Progenitor cell of endocrine pancreas (in vitro differentiated cells): ENCODE results near the gene DCC. TPM values are rescaled to one million over a fixed set of nuclear protein-coding genes. Genes with fewer than 3 reads are reported as not detected.

Experiments
- DNase-seq: peaks from one replicate; pipeline ENCODE4 v3.0.0; 2021; ENCODE audit warnings: low spot score; ENCODE audit not compliant: unreplicated experiment
- H3K27ac Mint-ChIP-seq: 2 replicates; pipeline ENCODE4 v1.8.0; 2021; ENCODE audit warnings: mild to moderate bottlenecking, moderate library complexity, mixed read lengths
- H3K27me3 Mint-ChIP-seq: 2 replicates; pipeline ENCODE4 v1.8.0; 2021; ENCODE audit warnings: mixed read lengths
- H3K36me3 Mint-ChIP-seq: 2 replicates; pipeline ENCODE4 v1.8.0; 2022; ENCODE audit warnings: mixed read lengths; ENCODE audit not compliant: insufficient read depth
- H3K4me1 Mint-ChIP-seq: 2 replicates; pipeline ENCODE4 v1.8.0; 2021; ENCODE audit warnings: low read depth, mixed read lengths
- H3K4me3 Mint-ChIP-seq: 2 replicates; pipeline ENCODE4 v1.8.0; 2021; ENCODE audit warnings: low read depth, mild to moderate bottlenecking, moderate library complexity, mixed read lengths
- H3K9me3 Mint-ChIP-seq: 2 replicates; pipeline ENCODE4 v1.8.0; 2021; ENCODE audit warnings: low read depth, mixed read lengths
- total RNA-seq: library from RNA; stranded (reverse); gene quantifications from 2 replicates; pipeline ENCODE4 v1.2.1, GENCODE V29; 2021
- TF ChIP-seq, protein P1 (sequence below): fragments of 200-600 bp; sonication (generic); IDR thresholded peaks from one replicate; pipeline ENCODE4 v1.5.0; 2021; ENCODE audit warnings: antibody characterized with exemption, mild to moderate bottlenecking; ENCODE audit not compliant: unreplicated experiment

DCC gene
- total RNA-seq, 1 donor from 2014 or later = 8.4 TPM

DNA sequence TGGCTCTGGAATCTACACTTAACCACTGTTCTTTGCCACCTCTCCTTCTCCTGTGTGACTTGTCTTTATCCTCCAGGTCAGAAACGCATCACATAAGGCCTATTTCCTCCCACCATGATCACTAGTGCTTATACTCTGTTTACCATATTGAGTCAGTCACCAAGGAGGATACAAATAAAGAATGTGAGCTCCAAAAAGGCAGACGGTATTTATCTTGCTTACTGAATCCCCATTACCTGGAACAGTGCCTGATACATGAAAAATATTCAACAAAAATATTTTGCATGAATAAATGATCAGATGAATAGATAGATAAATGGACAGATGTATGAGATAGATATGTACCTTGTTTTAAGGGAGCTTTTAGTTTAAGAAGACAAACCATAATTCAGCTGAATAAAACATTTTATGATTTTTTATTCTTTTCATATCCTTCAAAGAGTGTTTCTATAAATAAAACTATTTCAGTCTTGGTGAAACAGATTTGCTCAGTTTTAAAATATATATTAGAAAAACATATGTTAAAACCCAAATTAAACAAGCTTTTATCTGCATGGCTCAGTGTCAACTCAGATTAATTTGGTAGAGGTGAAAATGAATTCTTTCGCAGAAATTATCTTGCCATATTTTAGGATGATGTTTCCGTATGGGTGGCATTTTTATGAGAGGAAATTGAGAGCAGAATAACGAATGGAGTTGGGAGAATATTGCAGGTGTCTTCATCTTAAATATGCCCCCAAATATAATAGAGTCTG lies 799.9 kb downstream of the DCC start:
- no peak overlapping the region for H3K4me3 Mint-ChIP-seq
- no peaks in the 10 kb centered on the region for H3K4me1 Mint-ChIP-seq
- no peak overlapping the region for H3K27ac Mint-ChIP-seq
- no peaks in the 10 kb centered on the region for H3K27me3 Mint-ChIP-seq
- no peaks in the 10 kb centered on the region for H3K36me3 Mint-ChIP-seq
- TF ChIP-seq, protein P1, sequence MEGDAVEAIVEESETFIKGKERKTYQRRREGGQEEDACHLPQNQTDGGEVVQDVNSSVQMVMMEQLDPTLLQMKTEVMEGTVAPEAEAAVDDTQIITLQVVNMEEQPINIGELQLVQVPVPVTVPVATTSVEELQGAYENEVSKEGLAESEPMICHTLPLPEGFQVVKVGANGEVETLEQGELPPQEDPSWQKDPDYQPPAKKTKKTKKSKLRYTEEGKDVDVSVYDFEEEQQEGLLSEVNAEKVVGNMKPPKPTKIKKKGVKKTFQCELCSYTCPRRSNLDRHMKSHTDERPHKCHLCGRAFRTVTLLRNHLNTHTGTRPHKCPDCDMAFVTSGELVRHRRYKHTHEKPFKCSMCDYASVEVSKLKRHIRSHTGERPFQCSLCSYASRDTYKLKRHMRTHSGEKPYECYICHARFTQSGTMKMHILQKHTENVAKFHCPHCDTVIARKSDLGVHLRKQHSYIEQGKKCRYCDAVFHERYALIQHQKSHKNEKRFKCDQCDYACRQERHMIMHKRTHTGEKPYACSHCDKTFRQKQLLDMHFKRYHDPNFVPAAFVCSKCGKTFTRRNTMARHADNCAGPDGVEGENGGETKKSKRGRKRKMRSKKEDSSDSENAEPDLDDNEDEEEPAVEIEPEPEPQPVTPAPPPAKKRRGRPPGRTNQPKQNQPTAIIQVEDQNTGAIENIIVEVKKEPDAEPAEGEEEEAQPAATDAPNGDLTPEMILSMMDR = no peak
- peaks cover 6% of the 10 kb centered on the region for H3K9me3 Mint-ChIP-seq
- no peak for DNase-seq

GRCh38 chr18:53142005-53142404 lies 802.0 kb downstream of the DCC start:
- Mint-ChIP-seq H3K4me3 (no peak overlapping the region), H3K36me3 (no peaks in the 10 kb centered on the region), H3K27me3 (no peaks in the 10 kb centered on the region), H3K9me3 (peaks cover 6% of the 10 kb centered on the region), H3K27ac (no peak overlapping the region), H3K4me1 (no peaks in the 10 kb centered on the region)
- no peak for DNase-seq
- TF ChIP-seq, protein P1 = no peak

DNA sequence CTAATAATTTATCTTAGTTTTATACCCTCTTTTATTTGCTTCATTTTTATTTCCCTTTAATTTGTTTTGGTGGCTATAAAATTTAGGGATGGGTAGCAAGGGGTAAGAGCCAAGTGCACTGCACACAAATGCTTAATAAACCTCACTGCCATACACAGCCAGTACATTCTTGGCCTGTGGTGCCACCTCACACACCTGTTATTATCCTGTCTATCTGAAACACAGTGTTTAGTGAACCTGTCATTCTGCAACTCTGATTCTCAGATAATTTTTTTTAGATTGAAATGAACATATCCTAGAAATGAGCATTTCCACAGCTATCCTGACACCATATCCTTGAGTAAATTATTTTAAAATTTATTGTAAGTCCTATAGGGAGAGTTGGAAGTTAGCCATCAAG lies 807.5 kb downstream of the DCC start:
- Mint-ChIP-seq H3K4me1 (no peaks in the 10 kb centered on the region), H3K9me3 (peaks cover 3% of the 10 kb centered on the region), H3K27ac (no peak overlapping the region), H3K4me3 (no peak overlapping the region), H3K27me3 (no peaks in the 10 kb centered on the region), H3K36me3 (no peaks in the 10 kb centered on the region)
- TF ChIP-seq, protein P1 = no peak
- DNase-seq = no peak

DNA sequence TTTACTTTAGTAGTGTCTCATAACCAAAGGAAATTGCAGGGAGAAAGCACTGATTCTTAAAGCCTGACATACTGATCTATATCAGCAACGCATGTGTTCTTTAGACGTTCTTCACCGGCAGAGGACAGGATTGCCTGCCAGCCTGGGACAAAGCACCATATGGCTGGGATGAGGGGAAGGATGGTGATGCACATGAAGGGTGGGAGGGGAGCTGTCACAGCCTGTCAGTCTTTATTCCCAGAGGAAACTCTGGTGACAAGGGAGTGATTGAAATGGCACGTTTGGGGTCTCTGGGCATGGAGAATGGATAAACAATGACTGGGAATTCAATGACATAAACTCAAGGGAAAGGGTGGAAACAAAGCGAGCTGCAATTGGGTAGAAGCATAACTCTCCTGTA lies 808.1 kb downstream of the DCC start:
- H3K9me3 Mint-ChIP-seq = peaks cover 3% of the 10 kb centered on the region
- no peak overlapping the region for H3K27ac Mint-ChIP-seq
- no peak overlapping the region for H3K4me3 Mint-ChIP-seq
- H3K27me3 Mint-ChIP-seq = no peaks in the 10 kb centered on the region
- no peaks in the 10 kb centered on the region for H3K4me1 Mint-ChIP-seq
- TF ChIP-seq, protein P1 = no peak
- no peaks in the 10 kb centered on the region for H3K36me3 Mint-ChIP-seq
- no peak for DNase-seq

GRCh38 chr18:53152476-53152875 lies 812.5 kb downstream of the DCC start:
- TF ChIP-seq, protein P1 = no peak
- DNase-seq = no peak

More at GRCh38 chr18:53152476-53152875, 812.5 kb downstream of the DCC start:
- Mint-ChIP-seq H3K36me3 (no peaks in the 10 kb centered on the region), H3K4me1 (no peaks in the 10 kb centered on the region), H3K27ac (no peak overlapping the region), H3K9me3 (no peaks in the 10 kb centered on the region), H3K4me3 (no peak overlapping the region), H3K27me3 (no peaks in the 10 kb centered on the region)
